ENCODE measurements around the gene GPR15LG.

GPR15LG gene

GRCh38 chr10:84211566-84211965, 38.0 kb downstream of the GPR15LG start:
- H3K27ac ChIP-seq: no peak overlapping the region
- DNase-seq (ENCODE audit: low read depth, low spot score): no peak

DNA sequence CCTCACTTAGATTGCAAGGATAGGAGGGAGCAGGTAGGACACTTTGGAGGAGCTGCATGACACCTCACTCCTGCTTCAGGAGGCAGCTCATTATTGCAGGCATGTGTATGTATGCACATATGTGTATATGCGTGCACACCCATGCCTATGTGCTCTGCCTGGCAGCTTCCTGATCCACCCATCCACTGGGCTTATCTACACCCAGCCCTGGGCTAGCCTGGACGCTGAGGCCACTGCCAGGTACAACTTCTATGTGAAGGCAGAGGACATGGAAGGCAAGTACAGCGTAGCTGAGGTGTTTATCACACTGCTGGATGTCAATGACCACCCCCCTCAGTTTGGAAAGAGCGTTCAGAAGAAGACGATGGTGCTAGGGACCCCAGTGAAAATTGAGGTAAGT, 38.4 kb downstream of the GPR15LG start:
- H3K27ac ChIP-seq: no peak overlapping the region
- DNase-seq (ENCODE audit: low read depth, low spot score): no peak

DNA sequence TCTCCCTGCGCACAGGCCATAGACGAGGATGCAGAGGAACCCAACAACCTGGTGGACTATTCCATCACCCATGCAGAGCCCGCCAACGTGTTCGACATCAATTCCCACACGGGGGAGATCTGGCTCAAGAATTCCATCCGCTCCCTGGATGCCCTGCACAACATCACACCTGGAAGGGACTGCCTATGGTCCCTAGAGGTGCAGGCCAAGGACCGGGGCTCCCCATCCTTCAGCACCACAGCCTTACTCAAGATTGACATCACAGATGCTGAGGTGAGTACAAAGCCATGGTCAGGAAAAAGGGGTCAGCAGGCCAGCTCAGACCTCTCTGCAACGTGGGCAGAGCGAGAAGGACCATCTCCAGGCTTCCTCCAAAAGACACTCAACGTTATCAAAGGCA, 39.5 kb downstream of the GPR15LG start:
- DNase-seq (ENCODE audit: low read depth, low spot score): no peak
- H3K27ac ChIP-seq: no peak overlapping the region

DNA sequence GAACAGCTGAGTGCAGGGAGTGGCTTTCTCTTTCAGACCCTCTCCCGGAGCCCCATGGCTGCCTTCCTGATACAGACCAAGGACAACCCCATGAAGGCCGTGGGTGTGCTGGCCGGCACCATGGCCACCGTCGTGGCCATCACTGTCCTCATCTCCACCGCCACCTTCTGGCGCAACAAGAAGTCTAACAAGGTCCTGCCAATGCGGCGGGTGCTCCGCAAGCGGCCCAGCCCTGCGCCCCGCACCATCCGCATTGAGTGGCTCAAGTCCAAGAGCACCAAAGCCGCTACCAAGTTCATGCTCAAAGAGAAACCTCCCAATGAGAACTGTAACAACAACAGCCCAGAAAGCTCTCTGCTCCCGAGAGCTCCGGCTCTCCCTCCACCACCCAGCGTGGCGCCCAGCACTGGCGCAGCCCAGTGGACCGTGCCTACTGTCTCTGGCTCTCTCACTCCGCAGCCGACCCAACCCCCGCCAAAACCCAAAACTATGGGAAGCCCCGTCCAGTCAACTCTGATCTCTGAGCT, 40.5 kb downstream of the GPR15LG start:
- no peak for DNase-seq (ENCODE audit: low read depth, low spot score)
- no peak overlapping the region for H3K27ac ChIP-seq

GRCh38 chr10:84214612-84215235, 41.1 kb downstream of the GPR15LG start:
- no peak for DNase-seq (ENCODE audit: low read depth, low spot score)

DNA sequence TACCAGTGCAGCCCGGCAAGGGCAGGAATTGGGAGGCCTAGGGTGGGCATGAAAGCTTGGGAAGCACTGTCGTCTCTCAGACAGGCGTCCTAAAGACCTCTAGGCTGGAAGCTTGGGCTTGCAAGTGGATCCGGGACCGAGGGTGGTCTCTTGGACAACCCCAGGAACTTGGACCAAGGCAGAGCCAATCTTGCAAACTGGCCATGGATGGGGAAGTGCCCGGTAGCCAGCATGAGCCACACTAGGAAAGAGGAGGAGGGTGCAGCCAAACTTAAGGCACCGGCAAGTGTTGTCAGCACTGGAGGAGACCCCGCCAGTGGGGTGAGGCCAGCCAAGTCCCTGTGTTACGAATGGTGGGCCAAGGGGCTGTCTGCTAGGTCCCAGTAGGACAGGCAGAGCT, 43.2 kb downstream of the GPR15LG start:
- H3K27ac ChIP-seq: no peak overlapping the region
- no peak for DNase-seq (ENCODE audit: low read depth, low spot score)

More at GRCh38 chr10:84214612-84215235, 41.1 kb downstream of the GPR15LG start:
- no peak overlapping the region for H3K27ac ChIP-seq

DNA sequence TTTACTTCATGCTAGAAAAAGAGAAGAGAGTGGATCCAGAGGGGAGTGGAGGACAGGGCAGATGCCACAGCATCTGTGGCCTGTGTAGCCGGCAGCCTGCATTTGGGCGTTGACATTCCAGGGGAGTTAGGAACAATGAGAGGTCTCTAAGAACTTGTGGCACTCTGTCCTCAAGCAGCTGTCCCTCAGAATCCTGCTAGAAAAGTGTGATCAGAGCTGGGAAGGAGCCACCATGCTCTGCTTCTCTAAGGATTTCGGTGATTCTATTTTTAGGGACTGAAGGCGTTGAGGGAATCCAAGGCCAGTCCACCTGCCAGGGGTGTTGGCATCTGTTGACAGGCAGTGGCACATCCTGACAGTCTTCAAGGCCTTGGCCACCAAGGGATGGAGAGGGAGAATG, 44.1 kb downstream of the GPR15LG start:
- no peak for DNase-seq (ENCODE audit: low read depth, low spot score)
- no peak overlapping the region for H3K27ac ChIP-seq

- no peak overlapping the region for H3K27ac ChIP-seq
- DNase-seq (ENCODE audit: low read depth, low spot score): no peak
Observed at GRCh38 chr10:84221916-84222315, 48.3 kb downstream of the GPR15LG start.

GRCh38 chr10:84224411-84225028, 50.9 kb downstream of the GPR15LG start:
- H3K27ac ChIP-seq: no peak overlapping the region
- no peak for DNase-seq (ENCODE audit: low read depth, low spot score)

DNA sequence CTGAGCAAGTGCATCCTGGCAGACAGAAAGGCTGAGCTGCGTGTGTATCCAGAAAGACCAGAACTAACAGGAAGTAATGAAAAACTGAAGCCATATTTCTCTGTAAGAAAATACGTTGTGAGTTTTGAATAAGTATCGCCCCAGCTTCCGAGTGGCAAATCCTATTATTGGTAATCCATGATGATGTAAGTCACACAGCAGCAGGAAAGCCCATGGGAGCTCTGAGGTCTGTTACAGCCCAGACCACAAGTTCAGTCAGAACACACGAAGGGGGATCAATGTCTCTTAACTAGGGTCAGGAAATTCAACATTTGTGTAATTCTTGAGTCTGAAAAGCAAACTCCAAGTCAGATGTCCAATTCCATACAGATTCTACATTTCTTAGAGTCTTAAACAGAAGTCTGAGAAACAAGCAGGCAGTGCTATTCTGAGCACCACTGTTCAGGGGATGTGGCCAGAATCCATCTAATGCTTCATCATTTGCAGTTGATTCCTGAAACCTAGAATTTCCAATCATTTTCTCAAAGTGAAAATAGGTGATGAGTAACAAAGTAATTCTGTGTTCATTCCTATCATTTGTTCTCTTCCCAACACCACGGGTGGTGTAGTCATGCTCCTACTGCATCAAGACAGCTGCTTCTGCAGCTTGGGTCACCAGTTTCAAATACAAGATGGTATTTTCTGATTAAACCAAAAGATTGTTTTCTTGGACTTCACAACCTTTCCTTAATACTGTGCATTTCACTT, 52.0 kb downstream of the GPR15LG start, which contains the start of gene LRIT2:
Gene LRIT2 (minus strand): TSS at position 118 of the 747 bp plus-strand sequence. CDS start 24 bp downstream, at position 94.
- no peak for DNase-seq (ENCODE audit: low read depth, low spot score)
- no peak within 1 kb of the TSS for H3K27ac ChIP-seq

GRCh38 chr10:84226616-84227015, 53.0 kb downstream of the GPR15LG start:
- no peak overlapping the region for H3K27ac ChIP-seq
- DNase-seq (ENCODE audit: low read depth, low spot score): no peak

DNA sequence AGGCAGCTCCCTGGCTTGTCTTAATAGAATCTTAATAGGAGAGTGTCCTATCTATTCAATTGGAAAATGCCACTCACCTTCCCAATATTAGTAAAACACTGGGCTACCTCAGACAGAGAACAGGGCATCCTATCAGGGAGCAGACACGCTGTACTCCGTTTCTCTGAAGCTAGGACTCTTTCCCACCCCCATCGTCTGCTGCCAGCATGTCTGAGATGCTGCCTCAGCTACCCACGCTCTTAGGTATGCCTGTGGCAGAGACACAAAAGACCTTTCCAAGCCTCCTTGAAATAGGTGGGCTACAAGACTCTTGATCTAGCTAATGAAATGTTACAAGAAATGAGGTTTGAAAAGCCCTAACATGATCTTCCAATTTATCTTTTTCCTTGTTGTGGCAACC, 54.2 kb downstream of the GPR15LG start:
- DNase-seq (ENCODE audit: low read depth, low spot score): no peak
- no peak overlapping the region for H3K27ac ChIP-seq

DNA sequence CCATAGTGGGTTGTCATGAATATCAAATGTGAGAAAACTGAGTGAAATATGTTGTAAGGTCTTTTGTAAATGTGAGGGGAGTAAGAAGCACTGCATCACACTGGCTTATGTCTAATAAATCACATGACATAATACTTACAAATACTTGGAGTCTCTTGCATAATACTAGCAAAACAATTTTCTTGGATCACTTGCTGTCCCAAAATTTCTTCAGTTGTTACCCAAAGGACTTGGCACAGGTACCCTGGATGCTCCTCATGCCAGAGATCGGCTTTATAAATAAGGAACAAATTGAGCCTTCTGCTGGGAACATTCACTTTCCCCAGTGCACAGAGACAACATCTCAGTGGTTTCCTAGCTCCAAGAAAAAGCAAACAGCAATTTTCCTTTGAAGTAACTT, 56.8 kb downstream of the GPR15LG start:
- DNase-seq (ENCODE audit: low read depth, low spot score): no peak
- H3K27ac ChIP-seq: no peak overlapping the region

- no peak overlapping the region for H3K27ac ChIP-seq
Observed at GRCh38 chr10:84232376-84232775, 58.8 kb downstream of the GPR15LG start.

GRCh38 chr10:84233940-84234339, 60.3 kb downstream of the GPR15LG start:
- DNase-seq (ENCODE audit: low read depth, low spot score): no peak
- H3K27ac ChIP-seq: no peak overlapping the region

More at GRCh38 chr10:84232376-84232775, 58.8 kb downstream of the GPR15LG start:
- no peak for DNase-seq (ENCODE audit: low read depth, low spot score)

GRCh38 chr10:84234479-84234878, 60.9 kb downstream of the GPR15LG start:
- no peak for DNase-seq (ENCODE audit: low read depth, low spot score)
- no peak overlapping the region for H3K27ac ChIP-seq
